GM21737 (cell line): ENCODE results near the gene TBC1D23.
"Not testable (repeated sequence)": the region's sequence is repeated elsewhere in the genome, so short reads cannot be mapped to it uniquely, and the experiment has no call there.

Experiments
- ATAC-seq: cut with Tn5 transposase; IDR thresholded peaks from one replicate; pipeline ENCODE4 v1.9.1; 2021; ENCODE audit warnings: mild to moderate bottlenecking, moderate library complexity; ENCODE audit not compliant: unreplicated experiment

TBC1D23 gene

GRCh38 chr3:100260685-100261484, at the start of gene TBC1D23:
TBC1D23 (plus strand) TSS chr3:100260992; CDS start chr3:100261019, 27 bp downstream.
- ATAC-seq: peak; percentile 100

GRCh38 chr3:100213891-100214573, 46.8 kb upstream of the TBC1D23 start:
- no peak for ATAC-seq

GRCh38 chr3:100214574-100214964, 46.2 kb upstream of the TBC1D23 start:
- ATAC-seq: no peak

- no peak for ATAC-seq
Observed at GRCh38 chr3:100216713-100217112, 44.1 kb upstream of the TBC1D23 start.

- no peak for ATAC-seq
Observed at GRCh38 chr3:100221159-100221558, 39.6 kb upstream of the TBC1D23 start.

- ATAC-seq: no peak
Observed at GRCh38 chr3:100225193-100225592, 35.6 kb upstream of the TBC1D23 start.

GRCh38 chr3:100225883-100226282, 34.9 kb upstream of the TBC1D23 start:
- ATAC-seq: no peak

GRCh38 chr3:100226712-100227429, 33.9 kb upstream of the TBC1D23 start:
- no peak for ATAC-seq

- no peak for ATAC-seq
Observed at GRCh38 chr3:100227511-100227921, 33.3 kb upstream of the TBC1D23 start.

- no peak for ATAC-seq
Observed at GRCh38 chr3:100228247-100228646, 32.5 kb upstream of the TBC1D23 start.

GRCh38 chr3:100229188-100229587, 31.6 kb upstream of the TBC1D23 start:
- ATAC-seq: not testable (repeated sequence)

GRCh38 chr3:100230710-100231109, 30.1 kb upstream of the TBC1D23 start:
- no peak for ATAC-seq

GRCh38 chr3:100231668-100232067, 29.1 kb upstream of the TBC1D23 start:
- ATAC-seq: no peak

GRCh38 chr3:100234364-100234763, 26.4 kb upstream of the TBC1D23 start:
- no peak for ATAC-seq

GRCh38 chr3:100238599-100238998, 22.2 kb upstream of the TBC1D23 start:
- no peak for ATAC-seq

GRCh38 chr3:100242471-100242870, 18.3 kb upstream of the TBC1D23 start:
- not testable (repeated sequence) for ATAC-seq

GRCh38 chr3:100244264-100244663, 16.5 kb upstream of the TBC1D23 start:
- no peak for ATAC-seq

- no peak for ATAC-seq
Observed at GRCh38 chr3:100245136-100245535, 15.7 kb upstream of the TBC1D23 start.

- no peak for ATAC-seq
Observed at GRCh38 chr3:100245927-100246326, 14.9 kb upstream of the TBC1D23 start.

- no peak for ATAC-seq
Observed at GRCh38 chr3:100246999-100247398, 13.8 kb upstream of the TBC1D23 start.

GRCh38 chr3:100252001-100252400, 8.8 kb upstream of the TBC1D23 start:
- ATAC-seq: no peak
